Urothelium cell line (cell line): ENCODE measurements around the gene DRAXIN.

Experiments
- DNase-seq: peaks from one replicate; pipeline ENCODE4 v3.0.0; 2011; ENCODE audit warnings: low spot score, mixed read lengths
- FAIRE-seq: peaks from 2 replicates; lab custom pipeline; 2011; peaks lifted over from hg19 to GRCh38; lab: Jason Lieb, UNC

DRAXIN gene

DNA sequence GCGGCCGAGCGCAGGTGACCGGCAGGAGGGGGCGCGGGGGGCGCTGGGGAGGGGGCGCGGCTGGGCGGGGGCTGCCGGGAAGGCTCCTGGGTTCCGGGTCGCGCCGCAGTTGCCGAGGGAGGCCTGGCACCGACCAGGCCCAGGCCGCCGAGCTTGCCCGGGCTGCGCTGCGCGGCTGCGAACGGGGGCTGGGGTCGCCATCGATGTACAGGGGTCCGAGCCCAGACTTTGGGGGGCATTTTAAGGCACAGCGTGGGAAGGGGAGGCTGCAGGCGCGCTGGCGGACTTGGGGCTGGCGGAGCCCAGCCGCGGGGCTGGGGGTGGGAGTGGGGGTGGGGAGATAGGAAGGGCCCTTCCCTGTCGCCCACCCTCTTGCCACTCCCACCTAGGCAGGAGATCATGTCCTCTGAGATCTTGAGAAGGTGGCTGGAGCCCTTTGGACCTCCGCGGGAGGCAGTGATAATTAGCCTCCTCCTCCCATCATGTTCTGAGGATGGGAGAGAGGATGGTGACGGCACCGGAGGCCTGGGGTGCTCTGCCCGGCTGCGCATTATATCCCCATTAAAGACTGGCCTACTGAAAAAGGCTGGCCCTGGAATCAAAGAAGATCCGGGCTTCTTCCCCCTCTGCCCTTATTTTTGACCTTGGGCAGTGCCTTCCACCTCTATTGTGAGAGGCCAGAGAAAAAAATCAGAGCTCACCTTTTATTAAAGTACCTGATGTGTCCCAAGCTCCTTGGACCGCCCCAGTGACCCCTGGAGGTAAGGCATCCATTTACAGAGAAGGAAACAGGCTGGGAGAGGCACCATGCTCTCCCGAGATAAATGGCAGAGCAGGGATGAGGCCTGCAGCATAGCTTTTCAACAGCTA, 36.3 kb upstream of the DRAXIN start:
- FAIRE-seq (no peak), DNase-seq (no peak)

DNA sequence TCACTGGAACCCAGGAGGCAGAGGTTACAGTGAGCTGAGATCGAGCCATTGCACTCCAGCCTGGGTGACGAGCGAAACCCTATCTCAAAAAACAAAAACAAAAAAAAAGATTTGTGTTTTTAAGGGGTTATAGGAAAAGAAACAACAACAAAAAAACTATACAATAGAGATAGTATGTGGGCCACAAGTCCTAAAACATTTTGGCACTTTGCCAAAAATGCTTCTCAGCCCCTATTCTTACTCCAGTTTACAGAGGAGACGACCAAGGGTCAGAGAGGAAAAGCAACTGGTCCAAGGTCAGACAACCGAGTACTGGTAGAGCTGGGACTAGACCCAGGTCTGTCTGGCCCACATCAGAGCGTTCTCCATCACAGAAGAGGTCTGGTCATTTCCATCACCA, 33.9 kb upstream of the DRAXIN start:
- FAIRE-seq = no peak
- DNase-seq = no peak

DNA sequence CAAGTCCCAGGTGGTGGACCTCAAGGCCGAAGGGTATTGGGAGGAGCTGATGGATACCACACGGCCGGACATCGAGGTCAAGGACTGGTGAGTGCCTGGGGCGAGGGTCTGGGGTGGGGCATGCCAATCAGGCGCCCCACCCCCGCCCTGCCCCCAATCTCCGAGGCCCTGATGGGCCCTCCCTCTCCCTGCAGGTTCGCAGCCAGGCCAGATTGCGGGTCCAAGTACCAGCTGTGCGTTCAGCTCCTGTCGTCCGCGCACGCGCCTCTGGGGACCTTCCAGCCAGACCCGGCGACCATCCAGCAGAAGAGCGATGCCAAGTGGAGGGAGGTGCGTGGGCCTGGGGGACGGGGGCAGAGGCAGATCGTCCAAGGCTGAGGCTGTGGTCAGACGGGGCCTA, 33.0 kb upstream of the DRAXIN start:
- no peak for DNase-seq
- no peak for FAIRE-seq

DNA sequence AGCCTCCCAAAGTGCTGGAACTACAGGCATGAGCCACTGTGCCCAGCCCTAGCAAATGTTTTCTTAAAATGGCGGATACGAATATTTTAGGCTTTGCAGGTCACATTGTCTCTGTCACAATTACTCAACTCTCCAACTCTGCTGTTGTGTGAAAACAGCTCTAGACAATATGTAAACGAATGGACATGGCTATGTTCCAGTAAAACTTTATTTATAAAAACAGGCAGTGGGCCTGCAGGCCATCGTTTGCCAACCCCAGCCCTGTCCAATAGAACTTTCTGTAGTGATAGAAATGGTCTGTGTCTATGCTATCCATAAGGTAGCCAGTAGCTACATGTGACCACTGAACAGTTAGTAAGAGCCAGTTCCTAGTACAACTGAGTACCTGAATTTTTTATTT, 31.8 kb upstream of the DRAXIN start:
- no peak for FAIRE-seq
- no peak for DNase-seq

DNA sequence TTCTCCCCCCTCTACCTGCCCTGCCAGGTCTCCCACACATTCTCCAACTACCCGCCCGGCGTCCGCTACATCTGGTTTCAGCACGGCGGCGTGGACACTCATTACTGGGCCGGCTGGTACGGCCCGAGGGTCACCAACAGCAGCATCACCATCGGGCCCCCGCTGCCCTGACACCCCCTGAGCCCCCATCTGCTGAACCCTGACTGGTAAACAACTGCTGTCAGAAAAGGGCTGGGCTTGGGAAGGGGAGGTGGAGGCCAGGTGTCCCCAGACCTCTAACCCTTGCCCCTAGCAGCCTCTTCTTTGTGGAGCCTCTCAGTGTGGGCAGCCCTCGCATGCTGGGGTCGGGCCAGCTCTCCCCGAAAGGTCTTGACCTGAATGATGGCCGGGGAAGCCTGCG, 30.4 kb upstream of the DRAXIN start:
- no peak for FAIRE-seq
- no peak for DNase-seq

DNA sequence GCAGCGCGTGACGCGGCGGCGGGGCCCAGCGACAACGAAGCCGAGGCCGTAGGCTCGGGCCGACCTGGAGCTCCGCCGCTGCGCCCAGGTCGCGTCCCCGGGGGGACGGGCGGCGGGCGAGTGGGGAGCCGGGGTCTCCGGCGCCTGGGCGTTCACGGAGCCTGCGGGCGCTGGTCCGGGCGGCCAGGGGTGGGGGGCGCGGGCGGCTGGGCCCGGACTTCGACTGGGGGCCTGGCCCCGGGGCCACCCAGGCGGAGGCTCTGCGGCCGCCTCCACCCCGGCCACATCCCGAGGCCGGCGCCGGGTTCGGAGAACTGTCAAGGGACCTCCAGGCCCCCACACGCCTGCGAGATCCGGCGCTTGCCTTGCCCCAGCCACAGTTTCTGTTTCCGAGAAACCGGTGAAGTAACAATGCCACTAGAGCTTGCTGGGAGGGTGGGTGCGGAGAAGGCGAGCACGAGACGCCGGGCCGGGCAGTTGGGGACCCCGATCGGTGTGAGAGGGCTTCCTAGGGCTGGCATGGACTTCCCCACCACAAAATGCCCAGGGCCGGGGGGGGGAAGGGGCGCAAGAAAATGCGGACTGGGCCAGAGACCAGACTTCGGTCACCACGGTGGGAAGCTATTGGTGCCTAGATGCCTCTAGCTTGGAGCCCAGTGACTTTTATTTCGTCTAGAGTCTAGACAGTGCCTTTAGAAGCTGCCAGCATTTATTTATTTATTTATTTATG, 27.0 kb upstream of the DRAXIN start:
- FAIRE-seq (no peak), DNase-seq (no peak)

DNA sequence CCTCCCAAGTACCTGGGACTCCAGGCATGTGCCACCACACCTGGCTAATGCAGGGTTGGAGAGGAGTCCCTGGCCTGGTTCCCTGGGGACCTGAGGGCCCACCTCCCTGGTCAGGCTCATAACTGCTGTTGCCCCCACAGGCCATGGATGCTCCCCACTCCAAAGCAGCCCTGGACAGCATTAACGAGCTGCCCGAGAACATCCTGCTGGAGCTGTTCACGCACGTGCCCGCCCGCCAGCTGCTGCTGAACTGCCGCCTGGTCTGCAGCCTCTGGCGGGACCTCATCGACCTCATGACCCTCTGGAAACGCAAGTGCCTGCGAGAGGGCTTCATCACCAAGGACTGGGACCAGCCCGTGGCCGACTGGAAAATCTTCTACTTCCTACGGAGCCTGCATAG, 23.0 kb upstream of the DRAXIN start:
- no peak for DNase-seq
- FAIRE-seq = no peak

DNA sequence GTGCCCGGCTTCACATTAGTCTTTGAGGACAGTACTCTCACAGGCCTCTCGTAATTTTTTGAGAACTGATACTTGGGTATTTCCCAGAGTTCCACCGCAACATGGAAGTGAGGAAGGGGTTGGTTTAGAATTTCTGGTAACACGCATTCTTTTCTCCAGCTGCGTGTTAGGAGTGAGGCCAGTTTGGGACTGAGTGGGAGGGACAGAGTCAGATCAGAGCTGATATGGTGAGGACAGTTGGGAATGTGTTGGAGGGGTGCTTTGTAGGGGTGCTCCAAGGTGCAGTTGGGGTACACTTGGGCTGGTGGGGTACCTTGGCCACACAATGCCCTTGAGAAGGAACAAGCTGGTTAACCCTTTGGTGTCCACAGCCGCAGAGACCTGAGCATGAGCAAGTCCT, 20.8 kb upstream of the DRAXIN start:
- FAIRE-seq (no peak), DNase-seq (no peak)

DNA sequence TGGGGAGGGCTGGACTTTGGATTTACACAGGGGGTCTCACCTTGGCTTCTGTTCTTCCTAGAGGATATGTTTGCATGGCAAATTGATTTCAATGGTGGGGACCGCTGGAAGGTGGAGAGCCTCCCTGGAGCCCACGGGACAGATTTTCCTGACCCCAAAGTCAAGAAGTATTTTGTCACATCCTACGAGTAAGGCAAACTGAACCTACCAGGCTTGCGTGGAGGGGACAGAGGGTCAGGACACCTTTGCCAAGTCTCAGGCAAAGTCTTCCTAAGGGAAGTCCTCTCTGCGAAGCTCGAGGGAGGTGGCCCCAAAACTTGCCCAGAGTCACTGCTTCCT, 20.3 kb upstream of the DRAXIN start:
- FAIRE-seq (no peak), DNase-seq (no peak)

DNA sequence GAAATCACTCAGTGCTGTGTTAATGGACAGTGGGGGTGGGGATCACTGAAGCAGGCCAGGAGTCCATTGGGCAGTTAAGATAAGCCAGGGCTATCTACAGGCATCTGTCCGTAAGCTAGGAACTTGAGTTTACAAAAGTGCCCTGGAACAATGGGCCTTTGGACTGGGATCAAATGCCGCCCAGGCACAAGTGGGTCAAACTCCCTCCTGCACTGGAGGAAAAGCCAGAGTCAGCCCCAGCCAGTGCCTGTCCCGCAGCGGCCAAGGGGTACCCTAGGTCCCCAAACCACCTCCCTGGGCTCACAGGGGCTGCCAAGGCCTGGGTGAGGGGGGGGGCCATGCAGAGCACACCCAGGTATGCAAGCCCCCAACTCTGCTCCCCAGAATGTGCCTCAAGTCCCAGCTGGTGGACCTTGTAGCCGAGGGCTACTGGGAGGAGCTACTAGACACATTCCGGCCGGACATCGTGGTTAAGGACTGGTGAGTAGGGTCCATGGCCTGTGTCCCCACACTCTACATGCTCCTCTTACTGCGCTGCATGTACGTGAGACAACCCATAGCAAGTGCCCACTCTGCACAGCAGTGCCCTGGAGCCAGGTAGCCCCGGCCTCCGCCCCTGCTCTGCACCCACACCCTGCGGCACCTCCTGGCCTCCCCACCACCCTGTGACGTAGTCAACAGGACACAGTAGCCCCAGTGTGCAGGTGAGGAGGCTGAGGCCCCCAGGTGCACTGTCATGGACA, 19.8 kb upstream of the DRAXIN start:
- DNase-seq (no peak), FAIRE-seq (no peak)

DNA sequence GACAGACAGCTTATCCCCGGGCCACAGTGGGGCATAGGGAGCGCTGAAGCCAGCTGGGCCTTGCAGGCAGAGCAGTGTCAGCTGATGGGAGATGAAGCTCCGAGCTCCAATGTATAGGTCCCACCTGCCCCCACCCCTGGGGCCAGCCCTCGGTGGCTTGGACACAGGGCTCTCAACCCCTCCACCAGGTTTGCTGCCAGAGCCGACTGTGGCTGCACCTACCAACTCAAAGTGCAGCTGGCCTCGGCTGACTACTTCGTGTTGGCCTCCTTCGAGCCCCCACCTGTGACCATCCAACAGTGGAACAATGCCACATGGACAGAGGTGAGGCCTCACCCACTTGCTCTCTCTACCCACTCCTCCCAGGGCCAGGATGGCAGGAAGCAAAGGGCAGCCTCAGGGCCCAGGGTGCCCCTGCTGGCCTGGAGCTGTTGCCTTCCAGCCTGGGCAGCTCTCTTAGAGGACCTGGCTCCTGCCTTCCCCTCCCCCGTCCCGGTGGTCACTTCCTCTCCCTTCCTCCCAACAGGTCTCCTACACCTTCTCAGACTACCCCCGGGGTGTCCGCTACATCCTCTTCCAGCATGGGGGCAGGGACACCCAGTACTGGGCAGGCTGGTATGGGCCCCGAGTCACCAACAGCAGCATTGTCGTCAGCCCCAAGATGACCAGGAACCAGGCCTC, 18.3 kb upstream of the DRAXIN start:
- DNase-seq (no peak), FAIRE-seq (no peak)

DNA sequence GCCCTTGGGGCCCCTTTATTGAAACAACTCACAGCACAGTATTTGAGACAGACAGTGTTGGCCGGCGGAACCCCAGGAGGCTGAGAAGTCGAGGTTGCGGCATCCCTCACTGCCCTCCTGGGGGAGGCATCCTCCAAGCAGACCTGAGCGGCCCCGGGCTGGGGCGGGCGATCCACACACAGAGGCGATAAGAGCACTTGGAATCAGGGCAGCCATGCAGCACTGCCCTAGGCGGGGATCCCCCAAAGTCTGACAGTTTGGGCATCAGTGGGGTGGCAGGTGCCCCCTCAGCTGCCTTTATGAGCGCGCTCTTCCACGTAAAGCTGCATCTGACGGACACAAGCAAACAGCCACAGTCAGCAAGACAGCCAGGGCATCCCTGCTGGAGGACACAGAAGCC, 17.0 kb upstream of the DRAXIN start:
- DNase-seq (no peak), FAIRE-seq (no peak)

DNA sequence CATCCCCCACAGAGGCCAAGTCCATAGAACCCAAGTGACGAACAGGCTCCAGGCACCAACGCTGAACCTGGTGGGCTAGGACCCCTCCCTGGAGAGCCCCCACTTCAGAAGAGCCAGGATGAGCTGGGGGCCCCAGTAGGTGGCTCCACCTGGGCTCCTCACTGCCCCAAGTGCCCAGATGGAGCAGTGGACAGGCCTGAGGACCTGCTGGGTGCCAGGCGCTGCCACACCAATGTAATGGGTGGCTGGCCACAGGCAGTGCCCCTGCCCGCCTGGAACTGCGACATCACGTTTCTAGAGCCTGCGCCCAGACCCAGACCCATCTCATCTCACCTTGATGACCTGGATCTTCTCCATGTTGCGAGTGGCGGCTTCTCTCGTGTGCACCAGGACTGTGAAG, 16.2 kb upstream of the DRAXIN start:
- DNase-seq (no peak), FAIRE-seq (no peak)

DNA sequence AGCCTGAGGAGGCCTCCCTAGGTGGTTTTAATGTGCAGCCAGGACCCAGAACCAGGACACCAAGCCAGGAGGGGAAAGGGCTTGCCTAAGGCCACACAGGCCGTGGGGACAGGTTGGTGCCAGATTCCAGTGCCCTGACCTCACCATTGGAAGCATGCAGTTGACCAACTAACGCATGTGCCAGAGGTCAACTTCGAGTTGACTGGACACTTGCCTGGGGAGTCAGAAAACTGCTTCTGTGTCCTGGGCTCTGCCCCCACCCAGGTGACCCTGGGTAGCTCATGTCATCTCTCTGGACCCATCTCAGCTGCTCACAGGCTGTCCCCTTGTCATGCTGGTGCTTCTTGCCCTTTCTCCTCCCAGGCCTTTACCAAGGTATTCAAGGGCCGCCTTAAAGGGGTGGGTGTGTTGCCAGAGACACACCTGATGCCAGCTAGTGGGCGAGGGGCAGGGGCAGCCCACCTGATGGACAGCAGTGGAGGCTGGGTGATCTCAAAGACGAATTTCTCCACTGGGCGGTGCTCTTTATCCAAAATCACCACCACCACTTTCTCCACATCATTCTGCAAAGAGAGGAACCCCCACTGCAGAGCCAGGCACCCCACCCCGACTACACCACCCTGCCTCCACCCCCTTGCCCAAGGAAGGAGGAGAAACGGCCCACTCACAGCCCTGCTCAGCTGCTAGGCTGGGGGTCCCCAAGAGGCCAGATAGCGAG, 15.0 kb upstream of the DRAXIN start:
- DNase-seq (no peak), FAIRE-seq (no peak)

DNA sequence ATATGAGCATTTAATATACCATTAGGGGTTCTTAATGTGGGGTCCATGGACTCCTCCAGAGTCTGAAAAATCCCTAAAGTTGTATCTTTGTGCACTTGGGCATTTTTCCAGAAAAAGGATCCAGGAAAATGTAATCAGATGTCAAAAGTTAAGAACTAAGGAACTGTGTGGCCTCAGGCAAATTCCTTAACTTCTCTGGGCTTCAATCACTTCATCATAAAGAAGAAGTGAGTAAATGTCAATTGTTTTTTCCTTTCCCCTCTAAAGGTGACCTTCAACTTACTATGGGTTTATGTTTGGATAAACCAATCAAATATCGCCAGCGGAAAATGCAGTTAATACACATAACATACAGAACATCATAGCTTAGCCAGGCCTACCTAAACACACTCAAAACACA, 13.1 kb upstream of the DRAXIN start:
- DNase-seq (no peak), FAIRE-seq (no peak)

DNA sequence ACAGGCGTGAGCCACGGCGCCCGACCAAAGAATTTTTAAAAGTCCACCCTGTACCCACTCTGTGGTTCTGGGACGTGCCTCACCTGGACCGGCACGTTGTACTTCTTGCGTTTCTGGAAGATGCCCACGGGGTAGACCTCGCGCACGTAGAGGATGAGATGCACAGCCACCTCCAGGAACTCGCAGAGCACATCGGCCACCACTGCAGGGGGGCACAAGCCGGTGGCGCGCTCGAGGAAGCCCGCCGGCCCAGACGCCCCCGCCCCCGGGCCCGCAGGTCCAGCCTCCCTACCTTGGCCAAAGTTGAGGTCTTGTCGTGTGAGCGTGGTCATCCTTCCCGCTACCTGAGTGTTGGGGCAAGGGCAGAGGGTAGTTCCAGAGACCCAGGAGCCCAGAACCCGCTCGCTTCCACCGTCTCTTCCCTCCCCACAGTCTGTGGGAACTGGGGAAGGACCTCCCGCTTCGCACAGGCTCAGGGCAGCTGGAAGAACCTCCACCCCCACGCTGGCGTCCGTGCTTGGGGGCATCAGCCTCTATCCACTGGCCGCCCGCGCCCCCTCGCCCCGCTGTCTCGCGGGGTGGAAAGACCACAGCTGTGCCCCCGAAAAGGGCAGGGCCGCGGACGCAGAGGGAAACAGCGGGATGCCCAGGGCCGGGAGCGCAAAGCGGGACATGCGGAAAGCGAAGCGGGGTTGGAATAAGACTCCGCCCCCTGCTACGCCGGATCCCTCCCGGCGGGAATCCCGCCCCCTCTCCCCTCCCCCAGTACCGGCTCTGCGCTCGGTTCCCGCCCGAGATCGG, 11.0 kb upstream of the DRAXIN start:
- DNase-seq (no peak), FAIRE-seq (no peak)

DNA sequence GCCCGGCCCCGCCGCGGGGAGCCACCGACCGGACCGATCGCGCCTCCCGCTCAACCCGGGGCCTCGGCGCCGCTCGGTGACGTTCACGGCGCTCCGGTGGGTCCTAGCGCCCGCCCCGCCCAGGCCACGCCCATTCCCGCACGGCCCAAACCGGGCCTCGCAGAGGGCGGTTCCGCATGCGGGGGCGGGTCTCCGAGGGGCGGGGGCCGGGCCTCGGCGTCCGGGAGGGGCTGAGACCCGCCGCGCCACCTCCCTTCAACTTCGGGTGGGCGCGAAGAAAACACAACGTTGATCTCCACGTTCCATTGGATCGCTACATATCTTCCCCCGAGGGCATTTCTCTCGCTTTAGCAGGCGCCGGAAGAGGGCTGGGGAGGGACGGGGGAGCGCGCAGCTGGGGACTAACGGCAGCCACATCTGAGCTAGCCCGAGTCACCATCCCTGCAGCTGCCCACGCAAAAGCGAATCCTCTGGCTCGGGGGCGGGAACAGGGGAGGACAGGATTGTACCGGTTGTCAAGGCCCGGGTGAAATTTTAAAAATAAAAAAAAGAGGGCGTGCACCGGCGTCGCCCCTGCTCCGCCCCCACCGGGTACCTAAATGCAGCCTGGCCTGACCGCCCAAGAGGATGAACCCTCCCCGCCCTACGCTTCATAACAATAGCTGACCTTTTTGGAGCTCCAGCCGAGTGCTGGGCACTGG, 10.3 kb upstream of the DRAXIN start, which contains the start of gene MAD2L2:
TSS of gene MAD2L2 (minus strand) at position 78 of the 701 bp plus-strand sequence. CDS start 547 bp downstream, outside the sequence.
- DNase-seq (peak; percentile 97), FAIRE-seq (peak; percentile 53)

DNA sequence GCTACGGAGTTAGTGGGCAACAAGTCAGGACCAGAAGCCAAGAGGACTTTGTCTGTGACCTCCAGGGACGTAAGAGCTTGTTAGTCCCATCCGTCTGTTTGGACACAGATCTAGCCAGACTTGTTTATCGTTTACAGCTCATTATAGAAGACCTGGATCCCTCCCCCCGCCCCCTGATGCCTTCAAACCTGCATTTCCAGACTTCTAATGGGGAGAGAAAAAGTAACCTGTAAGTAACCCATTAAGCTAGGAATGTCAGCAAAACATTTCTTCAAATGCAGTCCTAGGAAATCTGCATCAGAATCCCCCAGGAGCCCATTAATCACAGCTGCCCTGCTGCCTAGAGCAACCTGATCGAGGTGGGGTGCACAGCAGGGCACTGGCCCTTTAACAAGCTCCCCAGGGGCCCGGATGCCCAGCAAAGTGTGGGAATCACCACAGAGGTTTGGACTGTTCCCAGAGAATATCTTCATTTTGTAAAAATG, 9.2 kb upstream of the DRAXIN start:
- no peak for FAIRE-seq
- no peak for DNase-seq

DNA sequence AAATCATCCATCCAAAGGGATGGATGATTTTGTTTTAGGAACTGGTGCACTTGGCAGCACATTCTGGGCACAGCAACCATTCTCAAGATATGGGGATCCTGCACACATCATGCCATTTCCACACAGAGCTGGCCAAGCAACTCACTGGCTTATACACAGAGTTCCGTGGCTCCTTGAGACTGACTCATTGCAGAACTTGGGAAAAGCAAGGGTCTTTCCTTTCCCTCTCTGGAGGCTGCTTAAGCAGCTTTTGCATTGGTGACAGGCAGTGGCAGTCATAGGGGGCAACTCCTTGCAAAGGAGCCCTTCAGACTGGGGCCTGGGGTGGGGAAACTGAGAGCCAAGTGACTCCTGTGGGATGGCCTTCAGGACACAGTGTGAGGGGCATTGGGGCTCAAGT, 8.7 kb upstream of the DRAXIN start:
- FAIRE-seq (no peak), DNase-seq (no peak)
